OCI-LY7 (cell line): ENCODE measurements around the gene CFAP161. TPM values are rescaled to one million over a fixed set of nuclear protein-coding genes. Genes with fewer than 3 reads are reported as not detected.

ENCODE experiments used
- BruUV-seq: library from RNA; stranded (reverse); fragments of 400-500 nt; replicated peaks from 2 replicates; lab custom pipeline; 2021; lab: Mats Ljungman, UMichigan
- CTCF ChIA-PET: fragments of 300-600 bp; sonication (Branson Sonifier 250); formaldehyde crosslinking; loops from one replicate; lab custom pipeline; 2022; ENCODE audit warnings: antibody characterized with exemption; ENCODE audit not compliant: unreplicated experiment; lab: Charles Lee
- POLR2A ChIA-PET: fragments of 300-600 bp; sonication (Branson Sonifier 250); formaldehyde crosslinking; loops from one replicate; lab custom pipeline; 2022; ENCODE audit warnings: antibody characterized with exemption; lab: Charles Lee
- DNase-seq: peaks from one replicate; pipeline ENCODE4 v3.0.0-alpha.2; 2015; ENCODE audit warnings: low spot score
- H2AFZ ChIP-seq: fragments of 200-600 bp; sonication (generic), shearing (Covaris generic); 2 replicates; pipeline ENCODE4 v1.6.1; 2014; ENCODE audit warnings: mild to moderate bottlenecking, antibody characterized with exemption, low read length, moderate library complexity
- H3K27ac ChIP-seq: fragments of 200-600 bp; sonication (generic); 2 replicates; pipeline ENCODE4 v1.5.1; 2014; ENCODE audit warnings: mixed run types, low read depth, mild to moderate bottlenecking, moderate library complexity, low read length, inconsistent platforms; ENCODE audit not compliant: poor library complexity, severe bottlenecking
- H3K36me3 ChIP-seq: fragments of 200-600 bp; sonication (generic); 2 replicates; pipeline ENCODE4 v1.6.1; 2014; ENCODE audit warnings: mild to moderate bottlenecking, antibody characterized with exemption, low read length, moderate library complexity, mixed read lengths; ENCODE audit not compliant: insufficient read depth
- H3K4me1 ChIP-seq: fragments of 200-600 bp; sonication (generic); 2 replicates; pipeline ENCODE4 v1.5.1; 2014; ENCODE audit warnings: mild to moderate bottlenecking, low read length; ENCODE audit not compliant: insufficient read depth, poor library complexity, severe bottlenecking
- H3K4me2 ChIP-seq: fragments of 200-600 bp; sonication (generic); 2 replicates; pipeline ENCODE4 v1.6.1; 2014; ENCODE audit warnings: mild to moderate bottlenecking, low read length
- H3K4me3 ChIP-seq: fragments of 200-600 bp; sonication (generic); 2 replicates; pipeline ENCODE4 v1.5.1; 2014; ENCODE audit warnings: mild to moderate bottlenecking, low read depth, low read length; ENCODE audit not compliant: poor library complexity, severe bottlenecking
- H3K79me2 ChIP-seq: fragments of 200-600 bp; sonication (generic); 2 replicates; pipeline ENCODE4 v1.6.1; 2016; ENCODE audit warnings: low read depth, mild to moderate bottlenecking, low read length, moderate library complexity, mixed read lengths; ENCODE audit not compliant: insufficient read depth
- H3K9me2 ChIP-seq: fragments of 200-600 bp; sonication (generic); 2 replicates; pipeline ENCODE4 v1.6.1; 2016; ENCODE audit warnings: mild to moderate bottlenecking, low read length, mixed read lengths; ENCODE audit not compliant: insufficient read depth
- H3K9me3 ChIP-seq: fragments of 200-600 bp; sonication (generic); 2 replicates; pipeline ENCODE4 v1.6.1; 2014; ENCODE audit warnings: mild to moderate bottlenecking, mixed run types, low read length, mixed read lengths
- H4K20me1 ChIP-seq: fragments of 200-600 bp; sonication (generic); 2 replicates; pipeline ENCODE4 v1.6.1; 2014; ENCODE audit warnings: mild to moderate bottlenecking, antibody characterized with exemption, low read length, moderate library complexity, mixed read lengths; ENCODE audit not compliant: insufficient read depth
- CTCF ChIP-seq: fragments of 200-600 bp; sonication (generic); conservative IDR thresholded peaks from 2 replicates; pipeline ENCODE4 v1.5.1; 2014; ENCODE audit warnings: mild to moderate bottlenecking, antibody characterized with exemption, low read length, moderate library complexity, mixed read lengths
- EZH2phosphoT487 ChIP-seq: fragments of 200-600 bp; sonication (generic); IDR thresholded peaks from 2 replicates; pipeline ENCODE4 v1.6.1; 2018; ENCODE audit warnings: low read depth, borderline replicate concordance, mild to moderate bottlenecking, mixed run types, antibody characterized with exemption, low read length, moderate library complexity, mixed read lengths
- intact Hi-C: fragments of 100-400 bp; cut with micrococcal nuclease; formaldehyde crosslinking; loops from one replicate; pipeline ENCODE4 v1.10.0; 2022; ENCODE audit not compliant: unreplicated experiment
- total RNA-seq, 2 experiments: library from RNA; depleted of rRNA in 1 of 2; stranded (reverse); fragments of >200 nt in 1 of 2; shearing (Covaris generic) in 1 of 2; gene quantifications; 2 replicates each; pipeline ENCODE4 v1.2.3, GENCODE V29; 2014 to 2022

CFAP161 gene
- total RNA-seq, 2 experiments from 2014 or later, result not detected

GRCh38 chr15:81166636-81167305 is 32.7 kb downstream of the CFAP161 start:
- CTCF ChIA-PET, result no interaction called here
- Histone ChIP-seq H3K9me3 (no peaks in the 10 kb centered on the region), H3K79me2 (no peaks in the 10 kb centered on the region), H3K4me2 (no peak overlapping the region), H2AFZ (no peak overlapping the region), H4K20me1 (no peaks in the 10 kb centered on the region), H3K4me1 (no peaks in the 10 kb centered on the region), H3K36me3 (no peaks in the 10 kb centered on the region), H3K9me2 (no peaks in the 10 kb centered on the region), H3K4me3 (no peak overlapping the region), H3K27ac (no peak overlapping the region)
- DNase-seq, result no peak
- intact Hi-C loops, result no loop called here
- TF ChIP-seq CTCF (no peak), EZH2phosphoT487 (no peak)
- POLR2A ChIA-PET, result interaction anchor here (0.7 to 0.9 kb wide), 2 partner anchors 652 to 780 kb away, joined by 3 read pairs; no protein-coding TSS in a partner anchor
- BruUV-seq, result no TSS peak

GRCh38 chr15:81168131-81168526 is 34.1 kb downstream of the CFAP161 start:
- no peak overlapping the region for H3K4me3 ChIP-seq
- no peak for DNase-seq
- H4K20me1 ChIP-seq, result no peaks in the 10 kb centered on the region
- no TSS peak for BruUV-seq
- intact Hi-C loops, result no loop called here
- H3K27ac ChIP-seq, result no peak overlapping the region
- CTCF ChIA-PET, result interaction anchor here (1.7 kb wide), 1 partner anchor 98 kb away, joined by 4 read pairs; no protein-coding TSS in a partner anchor
- no peaks in the 10 kb centered on the region for H3K36me3 ChIP-seq
- H3K9me2 ChIP-seq, result no peaks in the 10 kb centered on the region
- no peaks in the 10 kb centered on the region for H3K4me1 ChIP-seq
- no peak overlapping the region for H3K4me2 ChIP-seq
- no peaks in the 10 kb centered on the region for H3K9me3 ChIP-seq
- no peaks in the 10 kb centered on the region for H3K79me2 ChIP-seq
- H2AFZ ChIP-seq, result no peak overlapping the region
- no peak for TF ChIP-seq CTCF
- no peak for TF ChIP-seq EZH2phosphoT487
- POLR2A ChIA-PET, result interaction anchor here (0.6 kb wide), 1 partner anchor 606 kb away, joined by 4 read pairs; no protein-coding TSS in a partner anchor

DNA sequence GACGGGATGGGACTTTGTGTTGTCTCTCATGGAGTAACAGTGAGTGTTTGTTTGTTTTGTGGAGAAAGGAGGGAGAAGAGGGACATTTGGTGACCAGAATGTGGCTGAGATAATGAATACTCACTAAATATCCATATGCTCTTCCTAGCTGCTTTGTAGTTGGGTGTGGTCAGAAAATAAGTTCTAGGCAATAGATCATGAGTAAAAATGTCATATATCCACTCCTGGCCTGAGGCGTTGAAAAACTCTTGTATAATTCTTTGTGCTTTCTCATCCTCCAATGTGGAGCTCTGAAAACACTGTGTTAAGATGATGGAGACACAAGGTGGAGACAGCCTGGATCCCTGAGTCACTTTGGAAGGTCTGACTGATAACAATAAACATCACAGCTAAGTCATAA is 34.6 kb downstream of the CFAP161 start:
- no peaks in the 10 kb centered on the region for H3K79me2 ChIP-seq
- ChIA-PET CTCF (interaction anchor here (1.7 kb wide), 1 partner anchor 97 kb away, joined by 4 read pairs; no protein-coding TSS in a partner anchor), POLR2A (interaction anchor here (0.5 to 0.6 kb wide), 2 partner anchors 53 to 866 kb away, joined by 3 to 4 read pairs; no protein-coding TSS in a partner anchor)
- intact Hi-C loops, result no loop called here
- TF ChIP-seq EZH2phosphoT487, result no peak
- no peak for TF ChIP-seq CTCF
- no peak overlapping the region for H3K4me2 ChIP-seq
- no peaks in the 10 kb centered on the region for H3K9me3 ChIP-seq
- no peak overlapping the region for H2AFZ ChIP-seq
- DNase-seq, result no peak
- no peaks in the 10 kb centered on the region for H3K9me2 ChIP-seq
- no peaks in the 10 kb centered on the region for H3K4me1 ChIP-seq
- H4K20me1 ChIP-seq, result no peaks in the 10 kb centered on the region
- H3K4me3 ChIP-seq, result no peak overlapping the region
- H3K36me3 ChIP-seq, result no peaks in the 10 kb centered on the region
- BruUV-seq, result no TSS peak
- no peak overlapping the region for H3K27ac ChIP-seq
